Endothelial cell of umbilical vein (primary cell): ENCODE data around the gene ABCG4. TPM values are rescaled to one million over a fixed set of nuclear protein-coding genes. Genes with fewer than 3 reads are reported as not detected.

Experiments used
- BruUV-seq: library from RNA; stranded (reverse); fragments of 400-500 nt; replicated peaks from 2 replicates; lab custom pipeline; 2021; lab: Mats Ljungman, UMichigan
- CTCF ChIA-PET: fragments of 300-600, 350-600 bp; sonication (Branson Sonifier 250); formaldehyde crosslinking; loops from one replicate; lab custom pipeline; 2021; ENCODE audit warnings: antibody characterized with exemption, inconsistent platforms; lab: Charles Lee
- POLR2A ChIA-PET: fragments of 300-600, 350-600 bp; sonication (Branson Sonifier 250); formaldehyde crosslinking; loops from one replicate; lab custom pipeline; 2021; ENCODE audit warnings: antibody characterized with exemption, inconsistent platforms; lab: Charles Lee
- DNase-seq: peaks from one replicate; pipeline ENCODE4 v3.0.0-alpha.2; 2011; ENCODE audit warnings: low read depth, low spot score
- FAIRE-seq: peaks from 2 replicates; lab custom pipeline; 2011; peaks lifted over from hg19 to GRCh38; lab: Jason Lieb, UNC
- H2AFZ ChIP-seq: 2 replicates; pipeline ENCODE4 v1.6.0; 2012; ENCODE audit warnings: low read depth, low read length, control low read depth, inconsistent platforms
- H3K27ac ChIP-seq: 2 replicates; pipeline ENCODE4 v1.5.1; 2011; ENCODE audit warnings: low read depth, mild to moderate bottlenecking, control low read depth, low read length, moderate library complexity; ENCODE audit not compliant: insufficient read depth
- H3K27me3 ChIP-seq, 2 experiments: 2 replicates each; pipeline versions ENCODE4 v1.6.0 to v1.6.1; 2011; ENCODE audit warnings: low read length in 2 of 2, mixed read lengths in 1 of 2; ENCODE audit not compliant: control insufficient read depth in 2 of 2, insufficient read depth in 2 of 2
- H3K36me3 ChIP-seq, 2 experiments: 2 replicates in 1 of 2; 3 replicates in 1 of 2; pipeline ENCODE4 v1.5.1; 2011; ENCODE audit warnings: low read length in 2 of 2, mild to moderate bottlenecking in 1 of 2, moderate library complexity in 1 of 2; ENCODE audit not compliant: control insufficient read depth in 2 of 2, insufficient read depth in 2 of 2; ENCODE audit errors: extremely low read depth in 1 of 2
- H3K4me1 ChIP-seq: 3 replicates; pipeline ENCODE4 v1.5.1; 2011; ENCODE audit warnings: mild to moderate bottlenecking, low read length; ENCODE audit not compliant: control insufficient read depth, insufficient read depth; ENCODE audit errors: extremely low read depth
- H3K4me2 ChIP-seq: 2 replicates; pipeline ENCODE4 v1.6.1; 2011; ENCODE audit warnings: low read length, control low read depth, mixed read lengths; ENCODE audit not compliant: insufficient read depth
- H3K4me3 ChIP-seq, 3 experiments: fragments of 200-600 bp in 1 of 3; sonication (generic), shearing (Covaris generic) in 1 of 3; replicated peaks in 1 of 3; 2 replicates each; pipeline ENCODE4 v1.5.1; 2011 to 2016; ENCODE audit warnings: control low read depth in 3 of 3, low read length in 3 of 3, mild to moderate bottlenecking in 2 of 3, inconsistent platforms in 1 of 3, low read depth in 1 of 3, moderate library complexity in 1 of 3; ENCODE audit not compliant: insufficient read depth in 1 of 3
- H3K79me2 ChIP-seq: 2 replicates; pipeline ENCODE4 v1.6.0; 2012; ENCODE audit warnings: low read length, inconsistent platforms; ENCODE audit not compliant: control insufficient read depth, insufficient read depth
- H3K9ac ChIP-seq: replicated peaks from 2 replicates; pipeline ENCODE3; 2011; ENCODE audit warnings: low read length, control low read depth; ENCODE audit not compliant: insufficient read depth; ENCODE audit errors: extremely low read depth
- H3K9me1 ChIP-seq: replicated peaks from 3 replicates; pipeline ENCODE4 v1.6.0; 2011; ENCODE audit warnings: mild to moderate bottlenecking, low read length; ENCODE audit not compliant: control insufficient read depth, insufficient read depth; ENCODE audit errors: extremely low read depth
- H3K9me3 ChIP-seq: replicated peaks from 2 replicates; pipeline ENCODE4 v1.5.1; 2012; ENCODE audit warnings: low read length, inconsistent platforms; ENCODE audit not compliant: control insufficient read depth, insufficient read depth
- H4K20me1 ChIP-seq: replicated peaks from 2 replicates; pipeline ENCODE3; 2011; ENCODE audit warnings: mild to moderate bottlenecking, low read length; ENCODE audit not compliant: control insufficient read depth, insufficient read depth; ENCODE audit errors: extremely low read depth
- EZH2 ChIP-seq: IDR thresholded peaks from 2 replicates; pipeline ENCODE4 v1.6.1; 2012; ENCODE audit warnings: borderline replicate concordance, low read depth, mild to moderate bottlenecking, moderate library complexity, low read length, inconsistent platforms; ENCODE audit not compliant: severe bottlenecking
- FOS ChIP-seq: IDR thresholded peaks from 2 replicates; pipeline ENCODE4 v1.6.1; 2011; ENCODE audit warnings: mild to moderate bottlenecking, low read length, moderate library complexity, borderline replicate concordance; ENCODE audit not compliant: insufficient read depth
- GATA2 ChIP-seq: IDR thresholded peaks from 2 replicates; pipeline ENCODE4 v1.7.0; 2011; ENCODE audit warnings: low read depth, mild to moderate bottlenecking, moderate library complexity, mixed read lengths, low read length; ENCODE audit not compliant: insufficient read length, insufficient read depth
- JUN ChIP-seq: IDR thresholded peaks from 2 replicates; pipeline ENCODE4 v1.6.1; 2011; ENCODE audit warnings: borderline replicate concordance, low read depth; ENCODE audit not compliant: insufficient read length, insufficient read depth
- MYC ChIP-seq: IDR thresholded peaks from one replicate; pipeline ENCODE4 v1.6.1; 2011; ENCODE audit warnings: mild to moderate bottlenecking, low read depth, low read length
- POLR2A ChIP-seq: IDR thresholded peaks from 2 replicates; pipeline ENCODE4 v1.6.1; 2012; ENCODE audit warnings: low read depth, mild to moderate bottlenecking, control low read depth, low read length
- POLR2AphosphoS5 ChIP-seq: IDR thresholded peaks from 2 replicates; pipeline ENCODE4 v1.6.1; 2012; ENCODE audit warnings: low read depth, mild to moderate bottlenecking, control low read depth, low read length, moderate library complexity; ENCODE audit not compliant: insufficient read depth
- dilution Hi-C: fragments of 300-500 bp; cut with MboI; formaldehyde crosslinking; loops from one replicate; pipeline ENCODE4 v1.15.0; 2019; ENCODE audit warnings: low sequenced_read_pairs; ENCODE audit not compliant: extremely low pct_ligation_motif_present
- intact Hi-C: fragments of 100-400 bp; cut with micrococcal nuclease; formaldehyde crosslinking; loops from one replicate; pipeline ENCODE4 v1.10.0; 2022
- polyA plus RNA-seq, 4 experiments: library from polyadenylated mRNA; depleted of rRNA in 3 of 4; stranded (reverse) in 3 of 4; unstranded in 1 of 4; fragments of >200 nt; gene quantifications; 2 replicates each; pipeline versions ENCODE4 v1.2.1 to v1.2.3, GENCODE V29; 2011 to 2012; ENCODE audit warnings: missing spikeins in 1 of 4
- total RNA-seq: library from RNA; stranded (reverse); gene quantifications from 2 replicates; pipeline ENCODE4 v1.2.3, GENCODE V29; 2021
- TF ChIP-seq, protein P1 (sequence below): IDR thresholded peaks from 2 replicates; pipeline ENCODE4 v1.6.1; 2011; ENCODE audit not compliant: insufficient read depth, insufficient read length
- TF ChIP-seq, protein P2 (sequence below), 2 donors: IDR thresholded peaks; 1 replicate in 1 of 2; 2 replicates in 1 of 2; pipeline ENCODE4 v1.5.1; 2011; ENCODE audit warnings: low read length in 2 of 2, mild to moderate bottlenecking in 2 of 2, moderate library complexity in 2 of 2, control low read depth in 1 of 2, inconsistent platforms in 1 of 2, low read depth in 1 of 2; ENCODE audit not compliant: insufficient read depth in 1 of 2; ENCODE audit errors: extremely low read depth in 1 of 2

The ABCG4 gene
- total and polyA plus RNA-seq, 2 donors (not counting 3 experiments of a cell fraction or from before 2014, with no cell fraction given), result 1.0 to 1.7 TPM

DNA sequence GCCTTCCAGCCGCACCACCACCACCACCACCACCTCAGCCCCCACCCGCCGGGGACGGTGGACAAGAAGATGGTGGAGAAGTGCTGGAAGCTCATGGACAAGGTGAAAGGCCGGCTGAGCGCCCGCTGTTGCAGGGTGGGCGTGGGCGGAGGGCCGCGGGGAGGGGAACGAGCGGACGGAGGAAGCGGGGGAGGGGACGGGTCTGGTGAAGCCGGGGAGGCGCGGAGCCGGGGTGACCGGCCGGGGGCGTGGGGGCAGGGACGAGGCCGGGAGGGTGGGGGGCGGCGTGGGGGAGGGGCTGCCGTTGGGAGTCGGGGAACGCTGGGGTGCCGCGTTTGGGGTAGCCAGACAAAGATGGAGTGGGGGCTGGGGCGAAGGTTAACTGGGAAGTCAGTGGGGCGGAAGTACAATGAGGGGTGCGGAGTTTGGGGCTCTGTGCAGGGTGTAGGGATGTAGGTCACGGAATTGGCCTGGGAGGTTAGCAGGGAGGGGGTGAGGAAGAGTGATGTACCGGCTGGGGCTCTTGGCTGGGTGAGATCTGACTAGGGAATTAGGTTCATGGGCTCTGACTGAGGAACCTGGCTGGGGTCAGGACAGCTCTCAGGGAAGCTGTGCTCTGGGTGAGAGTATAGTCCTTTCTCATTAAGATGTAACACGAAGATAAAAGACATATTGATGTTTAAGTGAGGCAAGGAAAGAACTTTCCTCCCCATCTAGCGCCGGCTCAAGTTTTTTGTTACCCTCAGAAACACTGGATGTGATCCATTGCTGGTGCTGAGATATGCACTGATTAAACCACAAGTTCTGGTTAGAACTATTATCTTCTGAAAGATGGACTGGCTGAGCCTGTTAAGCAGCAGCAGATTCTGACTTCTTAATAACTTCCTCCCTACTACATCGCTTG is 57.9 kb downstream of the ABCG4 start:
- no peaks in the 10 kb centered on the region for H3K9me1 ChIP-seq
- H3K9ac ChIP-seq, result peak overlapping the region; percentile 76
- intact Hi-C loops, result loop anchor here (1.0 to 5.0 kb wide), 5 partner anchors 23 to 166 kb away; no protein-coding TSS in a partner anchor
- peak overlapping the region; percentile 55 for H3K27ac ChIP-seq
- dilution Hi-C loops, result no loop called here
- no peaks in the 10 kb centered on the region for H3K27me3 ChIP-seq
- no peaks in the 10 kb centered on the region for H3K36me3 ChIP-seq
- no TSS peak for BruUV-seq
- DNase-seq, result peak; percentile 35
- H3K79me2 ChIP-seq, result peaks cover 53% of the 10 kb centered on the region
- POLR2A ChIA-PET, result interaction anchor here (0.6 kb wide), 1 partner anchor 33 kb away, joined by 3 read pairs; no protein-coding TSS in a partner anchor
- peak overlapping the region; percentile 94 for H2AFZ ChIP-seq
- H3K9me3 ChIP-seq, result no peaks in the 10 kb centered on the region
- peaks cover 6% of the 10 kb centered on the region for H4K20me1 ChIP-seq
- TF ChIP-seq FOS, result no peak
- TF ChIP-seq, protein P1, sequence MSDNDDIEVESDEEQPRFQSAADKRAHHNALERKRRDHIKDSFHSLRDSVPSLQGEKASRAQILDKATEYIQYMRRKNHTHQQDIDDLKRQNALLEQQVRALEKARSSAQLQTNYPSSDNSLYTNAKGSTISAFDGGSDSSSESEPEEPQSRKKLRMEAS, result no peak
- TF ChIP-seq, protein P2, sequence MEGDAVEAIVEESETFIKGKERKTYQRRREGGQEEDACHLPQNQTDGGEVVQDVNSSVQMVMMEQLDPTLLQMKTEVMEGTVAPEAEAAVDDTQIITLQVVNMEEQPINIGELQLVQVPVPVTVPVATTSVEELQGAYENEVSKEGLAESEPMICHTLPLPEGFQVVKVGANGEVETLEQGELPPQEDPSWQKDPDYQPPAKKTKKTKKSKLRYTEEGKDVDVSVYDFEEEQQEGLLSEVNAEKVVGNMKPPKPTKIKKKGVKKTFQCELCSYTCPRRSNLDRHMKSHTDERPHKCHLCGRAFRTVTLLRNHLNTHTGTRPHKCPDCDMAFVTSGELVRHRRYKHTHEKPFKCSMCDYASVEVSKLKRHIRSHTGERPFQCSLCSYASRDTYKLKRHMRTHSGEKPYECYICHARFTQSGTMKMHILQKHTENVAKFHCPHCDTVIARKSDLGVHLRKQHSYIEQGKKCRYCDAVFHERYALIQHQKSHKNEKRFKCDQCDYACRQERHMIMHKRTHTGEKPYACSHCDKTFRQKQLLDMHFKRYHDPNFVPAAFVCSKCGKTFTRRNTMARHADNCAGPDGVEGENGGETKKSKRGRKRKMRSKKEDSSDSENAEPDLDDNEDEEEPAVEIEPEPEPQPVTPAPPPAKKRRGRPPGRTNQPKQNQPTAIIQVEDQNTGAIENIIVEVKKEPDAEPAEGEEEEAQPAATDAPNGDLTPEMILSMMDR (IDR thresholded peaks at IDR 0.05; ENCODE audit: extremely low read depth in 1 of 2, insufficient read depth in 1 of 2, low read depth in 1 of 2, low read length in 2 of 2), result no peak
- TF ChIP-seq GATA2, result no peak
- no peak for TF ChIP-seq POLR2AphosphoS5
- no peak for TF ChIP-seq POLR2A
- no peak for TF ChIP-seq EZH2
- no peak for TF ChIP-seq JUN
- no peak for TF ChIP-seq MYC
- peaks cover 17% of the 10 kb centered on the region for H3K4me1 ChIP-seq
- FAIRE-seq, result peak; percentile 35
- CTCF ChIA-PET, result interaction anchor here (0.6 to 2.7 kb wide), 24 partner anchors 9 to 216 kb away, joined by 3 to 34 read pairs (median 6); partner anchors contain the start of genes C1QTNF5, DPAGT1 and MCAM
- H3K4me3 ChIP-seq, result peak overlapping the region; percentile 88 to 97 (median 93)
- peak overlapping the region; percentile 99 for H3K4me2 ChIP-seq
